Activated CD8-positive, alpha-beta memory T cell treated with anti-CD3 and anti-CD28 coated beads, Interleukin-2, amount 10 ng/mL, durations not matched to agents 7 days and 5 days (primary cell): ENCODE measurements around the gene CASQ1. TPM values are rescaled to one million over a fixed set of nuclear protein-coding genes. Genes with fewer than 3 reads are reported as not detected.
A peak's percentile ranks its signal among the peaks of the same experiment; 100 is the strongest.

ENCODE experiments used
- ATAC-seq: fragments of 150-1000 bp; cut with Tn5 transposase; one replicate; pipeline ENCODE4 v1.10.0; 2021; ENCODE audit warnings: moderate library complexity
- CTCF ChIA-PET: fragments of 350-600 bp; sonication (Branson Sonifier 250); formaldehyde crosslinking; loops from one replicate; lab custom pipeline; 2021; ENCODE audit warnings: antibody characterized with exemption; lab: Charles Lee
- DNase-seq: peaks from one replicate; pipeline ENCODE4 v3.0.0-alpha.2; 2020
- H3K27ac Mint-ChIP-seq: one replicate; pipeline ENCODE4 v1.8.0; 2021; ENCODE audit warnings: mild to moderate bottlenecking, mixed read lengths
- H3K27me3 Mint-ChIP-seq: one replicate; pipeline ENCODE4 v1.8.0; 2021; ENCODE audit warnings: mixed read lengths
- H3K36me3 Mint-ChIP-seq: one replicate; pipeline ENCODE4 v1.8.0; 2021; ENCODE audit warnings: mild to moderate bottlenecking, mixed read lengths
- H3K4me1 Mint-ChIP-seq: one replicate; pipeline ENCODE4 v1.8.0; 2021; ENCODE audit warnings: mixed read lengths
- H3K4me3 Mint-ChIP-seq: one replicate; pipeline ENCODE4 v1.8.0; 2021; ENCODE audit warnings: mild to moderate bottlenecking, moderate library complexity, mixed read lengths
- H3K9me3 Mint-ChIP-seq: one replicate; pipeline ENCODE4 v1.8.0; 2022; ENCODE audit warnings: low read depth, mixed read lengths
- total RNA-seq, 2 experiments: library from RNA; stranded (reverse); gene quantifications; one replicate each; pipeline ENCODE4 v1.2.3, GENCODE V29; 2021

The CASQ1 gene
- total RNA-seq, 2 experiments from 2014 or later: 0.68 TPM; not detected in 1

GRCh38 chr1:160194737-160195059, 4.3 kb downstream of the CASQ1 start:
- DNase-seq (no peak), ATAC-seq (no peak)
- Mint-ChIP-seq H3K4me1 (no peaks in the 10 kb centered on the region), H3K27ac (no peak overlapping the region), H3K36me3 (no peaks in the 10 kb centered on the region), H3K9me3 (no peaks in the 10 kb centered on the region), H3K4me3 (no peak overlapping the region), H3K27me3 (peaks cover under 1% of the 10 kb centered on the region)
- CTCF ChIA-PET: interaction anchor here (1.2 to 2.7 kb wide), 4 partner anchors 11 to 97 kb away, joined by 3 to 19 read pairs (median 4); partner anchors contain the start of gene PEA15

GRCh38 chr1:160196143-160196542, 5.8 kb downstream of the CASQ1 start:
- H3K27me3 Mint-ChIP-seq: peaks cover 2% of the 10 kb centered on the region
- H3K4me3 Mint-ChIP-seq: no peak overlapping the region
- H3K27ac Mint-ChIP-seq: no peak overlapping the region
- ATAC-seq (no peak), DNase-seq (no peak)
- no peaks in the 10 kb centered on the region for H3K4me1 Mint-ChIP-seq
- CTCF ChIA-PET: interaction anchor here (1.3 to 2.7 kb wide), 5 partner anchors 9 to 96 kb away, joined by 3 to 19 read pairs (median 3); partner anchors contain the start of gene PEA15
- H3K9me3 Mint-ChIP-seq: no peaks in the 10 kb centered on the region
- H3K36me3 Mint-ChIP-seq: no peaks in the 10 kb centered on the region

GRCh38 chr1:160197231-160197630, 6.9 kb downstream of the CASQ1 start:
- CTCF ChIA-PET: interaction anchor here (1.0 to 2.7 kb wide), 2 partner anchors 55 to 95 kb away, joined by 3 to 19 read pairs; no protein-coding TSS in a partner anchor
- Mint-ChIP-seq H3K27me3 (peaks cover 2% of the 10 kb centered on the region), H3K4me3 (no peak overlapping the region), H3K36me3 (no peaks in the 10 kb centered on the region), H3K27ac (no peak overlapping the region), H3K9me3 (no peaks in the 10 kb centered on the region), H3K4me1 (no peaks in the 10 kb centered on the region)
- ATAC-seq (no peak), DNase-seq (no peak)

GRCh38 chr1:160200786-160201185, 10.4 kb downstream of the CASQ1 start:
- no peak overlapping the region for H3K27ac Mint-ChIP-seq
- H3K4me1 Mint-ChIP-seq: peaks cover 10% of the 10 kb centered on the region
- H3K9me3 Mint-ChIP-seq: no peaks in the 10 kb centered on the region
- H3K27me3 Mint-ChIP-seq: peaks cover 2% of the 10 kb centered on the region
- no peaks in the 10 kb centered on the region for H3K36me3 Mint-ChIP-seq
- CTCF ChIA-PET: interaction anchor here (8.8 kb wide), 1 partner anchor 91 kb away, joined by 47 read pairs; no protein-coding TSS in a partner anchor
- H3K4me3 Mint-ChIP-seq: no peak overlapping the region
- no peak for DNase-seq
- ATAC-seq: no peak

GRCh38 chr1:160204526-160205241, 14.3 kb downstream of the CASQ1 start:
- DNase-seq (no peak), ATAC-seq (no peak)
- H3K4me3 Mint-ChIP-seq: peak overlapping the region; percentile 77
- peak overlapping the region; percentile 61 for H3K27ac Mint-ChIP-seq
- CTCF ChIA-PET: interaction anchor here (0.8 to 8.8 kb wide), 6 partner anchors 9 to 87 kb away, joined by 3 to 47 read pairs (median 4); no protein-coding TSS in a partner anchor
- peaks cover 2% of the 10 kb centered on the region for H3K27me3 Mint-ChIP-seq
- H3K4me1 Mint-ChIP-seq: peaks cover 29% of the 10 kb centered on the region
- no peaks in the 10 kb centered on the region for H3K9me3 Mint-ChIP-seq
- H3K36me3 Mint-ChIP-seq: peaks cover 5% of the 10 kb centered on the region

GRCh38 chr1:160205242-160206035, 15.1 kb downstream of the CASQ1 start, which contains the start of gene PEA15:
TSS of gene PEA15 (plus strand) at chr1:160205384. CDS start at chr1:160211545, 6,161 bp downstream.
- peaks cover 35% of the 10 kb centered on the region for H3K4me1 Mint-ChIP-seq
- CTCF ChIA-PET: interaction anchor here (0.8 to 8.8 kb wide), 4 partner anchors 10 to 86 kb away, joined by 3 to 47 read pairs (median 4); no protein-coding TSS in a partner anchor
- peak; percentile 87 for ATAC-seq
- peak within 1 kb of the TSS; percentile 77 for H3K4me3 Mint-ChIP-seq
- peak; percentile 73 for DNase-seq
- no peaks in the 10 kb centered on the region for H3K27me3 Mint-ChIP-seq
- peaks cover 5% of the 10 kb centered on the region for H3K36me3 Mint-ChIP-seq
- peak within 1 kb of the TSS; percentile 82 for H3K27ac Mint-ChIP-seq
- no peaks in the 10 kb centered on the region for H3K9me3 Mint-ChIP-seq

- ATAC-seq (peak; percentile 60), DNase-seq (peak; percentile 68)
- H3K27me3 Mint-ChIP-seq: no peaks in the 10 kb centered on the region
- CTCF ChIA-PET: interaction anchor here (1.5 to 8.8 kb wide), 2 partner anchors 11 to 85 kb away, joined by 4 to 47 read pairs; no protein-coding TSS in a partner anchor
- H3K4me3 Mint-ChIP-seq: peak overlapping the region; percentile 77
- peak overlapping the region; percentile 60 for H3K27ac Mint-ChIP-seq
- H3K9me3 Mint-ChIP-seq: no peaks in the 10 kb centered on the region
- peaks cover 35% of the 10 kb centered on the region for H3K4me1 Mint-ChIP-seq
- peaks cover 5% of the 10 kb centered on the region for H3K36me3 Mint-ChIP-seq
These were observed 15.6 kb downstream of the CASQ1 start for GRCh38 chr1:160206036-160206389.

GRCh38 chr1:160206421-160207117, 16.2 kb downstream of the CASQ1 start:
- CTCF ChIA-PET: interaction anchor here (8.8 kb wide), 1 partner anchor 85 kb away, joined by 47 read pairs; no protein-coding TSS in a partner anchor
- H3K27ac Mint-ChIP-seq: peak overlapping the region; percentile 49
- ATAC-seq (no peak), DNase-seq (no peak)
- no peaks in the 10 kb centered on the region for H3K9me3 Mint-ChIP-seq
- peaks cover 35% of the 10 kb centered on the region for H3K4me1 Mint-ChIP-seq
- peaks cover 5% of the 10 kb centered on the region for H3K36me3 Mint-ChIP-seq
- H3K27me3 Mint-ChIP-seq: no peaks in the 10 kb centered on the region
- H3K4me3 Mint-ChIP-seq: peak overlapping the region; percentile 77

GRCh38 chr1:160207118-160207650, 16.8 kb downstream of the CASQ1 start:
- peak overlapping the region; percentile 37 for H3K27ac Mint-ChIP-seq
- no peaks in the 10 kb centered on the region for H3K27me3 Mint-ChIP-seq
- H3K4me1 Mint-ChIP-seq: peaks cover 35% of the 10 kb centered on the region
- peak overlapping the region; percentile 3 for H3K4me3 Mint-ChIP-seq
- ATAC-seq (no peak), DNase-seq (no peak)
- peaks cover 7% of the 10 kb centered on the region for H3K36me3 Mint-ChIP-seq
- no peaks in the 10 kb centered on the region for H3K9me3 Mint-ChIP-seq
- CTCF ChIA-PET: interaction anchor here (2.0 kb wide), 1 partner anchor 14 kb away, joined by 7 read pairs; no protein-coding TSS in a partner anchor

GRCh38 chr1:160207771-160208556, 17.6 kb downstream of the CASQ1 start:
- no peaks in the 10 kb centered on the region for H3K9me3 Mint-ChIP-seq

GRCh38 chr1:160208557-160209320, 18.4 kb downstream of the CASQ1 start:
- H3K27ac Mint-ChIP-seq: peak overlapping the region; percentile 23
- no peak overlapping the region for H3K4me3 Mint-ChIP-seq
- H3K27me3 Mint-ChIP-seq: no peaks in the 10 kb centered on the region
- DNase-seq (peak; percentile 9), ATAC-seq (no peak)
- H3K4me1 Mint-ChIP-seq: peaks cover 35% of the 10 kb centered on the region
- peaks cover 17% of the 10 kb centered on the region for H3K36me3 Mint-ChIP-seq
- CTCF ChIA-PET: interaction anchor here (0.8 to 2.0 kb wide), 5 partner anchors 16 to 107 kb away, joined by 3 to 8 read pairs (median 4); no protein-coding TSS in a partner anchor
- H3K9me3 Mint-ChIP-seq: no peaks in the 10 kb centered on the region

More at GRCh38 chr1:160207771-160208556, 17.6 kb downstream of the CASQ1 start:
- H3K36me3 Mint-ChIP-seq: peaks cover 12% of the 10 kb centered on the region
- CTCF ChIA-PET: interaction anchor here (1.3 to 2.0 kb wide), 3 partner anchors 15 to 106 kb away, joined by 3 to 8 read pairs (median 7); no protein-coding TSS in a partner anchor
- H3K27ac Mint-ChIP-seq: no peak overlapping the region
- DNase-seq: no peak
- peaks cover 35% of the 10 kb centered on the region for H3K4me1 Mint-ChIP-seq
- ATAC-seq: no peak
- H3K27me3 Mint-ChIP-seq: no peaks in the 10 kb centered on the region
- H3K4me3 Mint-ChIP-seq: no peak overlapping the region
